ENCODE results near the gene GSTCD. TPM values are rescaled to one million over a fixed set of nuclear protein-coding genes. Genes with fewer than 3 reads are reported as not detected.
"Not testable (repeated sequence)": the region's sequence is repeated elsewhere in the genome, so short reads cannot be mapped to it uniquely, and the experiment has no call there.

The GSTCD gene
- total RNA-seq, 2 donors from 2014 or later = 3.9 to 5.9 TPM

- H3K27me3 ChIP-seq = no peaks in the 10 kb centered on the region
- no peaks in the 10 kb centered on the region for H3K36me3 ChIP-seq (replicated peaks in 1 of 2; ENCODE audit: insufficient read depth in 1 of 2, low read depth in 2 of 2)
- H3K9me3 ChIP-seq = no peaks in the 10 kb centered on the region
- H3K27ac ChIP-seq = peak overlapping the region in 2 of 4 donors; percentile 15 to 53
- TF ChIP-seq POLR2A (IDR thresholded peaks at IDR 0.05) (no peak), CTCF (IDR thresholded peaks at IDR 0.05) (no peak)
- 34 to 44% methylated on average over 5 of the region's 5 CpGs for WGBS, 2 donors
- intact Hi-C loops (cut with DNase I) = loop anchor here (10.0 kb wide), 1 partner anchor 199 kb away; no protein-coding TSS in a partner anchor
- no peak for DNase-seq
- no peak overlapping the region for H3K4me3 ChIP-seq
- no peak for ATAC-seq
- peaks cover 13% of the 10 kb centered on the region for H3K4me1 ChIP-seq
These were observed 5.5 kb downstream of the GSTCD start for GRCh38 chr4:105714071-105714521.

DNA sequence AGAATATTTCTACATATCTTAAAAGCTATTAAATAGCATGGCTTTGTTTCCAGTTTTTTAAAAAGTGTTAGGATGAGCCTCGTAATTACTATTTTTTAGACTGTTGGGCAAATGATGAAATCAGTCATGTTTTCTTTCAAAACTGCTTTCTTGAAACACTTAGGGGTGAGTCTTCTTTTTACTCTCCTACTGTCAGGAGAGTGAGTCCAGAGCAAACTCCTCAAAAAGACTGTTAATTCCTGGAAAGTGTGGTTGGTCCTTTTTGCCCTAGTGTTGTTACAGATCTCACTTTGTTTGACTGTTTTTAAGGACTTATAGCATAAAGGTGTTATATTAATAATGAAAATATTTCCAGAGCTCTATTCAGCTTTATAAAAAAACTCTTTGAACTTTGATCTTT is 6.3 kb downstream of the GSTCD start:
- ATAC-seq (no peak), DNase-seq (no peak)
- Histone ChIP-seq H3K4me1 (peaks cover 6% of the 10 kb centered on the region), H3K36me3 (replicated peaks in 1 of 2; ENCODE audit: insufficient read depth in 1 of 2, low read depth in 2 of 2) (no peaks in the 10 kb centered on the region), H3K4me3 (no peak overlapping the region), H3K27ac (no peak overlapping the region), H3K9me3 (no peaks in the 10 kb centered on the region), H3K27me3 (no peaks in the 10 kb centered on the region)
- WGBS, 2 donors = 77 to 78% methylated on average over 1 of the region's 1 CpG
- no peak for TF ChIP-seq CTCF (IDR thresholded peaks at IDR 0.05)
- no peak for TF ChIP-seq POLR2A (IDR thresholded peaks at IDR 0.05)
- intact Hi-C loops (cut with DNase I) = loop anchor here (10.0 kb wide), 1 partner anchor 200 kb away; no protein-coding TSS in a partner anchor

GRCh38 chr4:105715692-105716278 is 7.2 kb downstream of the GSTCD start:
- WGBS, 2 donors = 40 to 42% methylated on average over 4 of the region's 4 CpGs
- TF ChIP-seq POLR2A (IDR thresholded peaks at IDR 0.05) (no peak), CTCF (IDR thresholded peaks at IDR 0.05) (peak; percentile 34 to 71 (median 62))
- H3K4me1 ChIP-seq = peaks cover 6% of the 10 kb centered on the region
- H3K4me3 ChIP-seq = no peak overlapping the region
- no peaks in the 10 kb centered on the region for H3K9me3 ChIP-seq
- no peak overlapping the region for H3K27ac ChIP-seq
- DNase-seq (no peak), ATAC-seq (peak; percentile 69)
- no peaks in the 10 kb centered on the region for H3K27me3 ChIP-seq
- H3K36me3 ChIP-seq (replicated peaks in 1 of 2; ENCODE audit: insufficient read depth in 1 of 2, low read depth in 2 of 2) = no peaks in the 10 kb centered on the region
- intact Hi-C loops (cut with DNase I) = loop anchor here (10.0 kb wide), 1 partner anchor 201 kb away; no protein-coding TSS in a partner anchor

GRCh38 chr4:105719204-105719603 is 10.6 kb downstream of the GSTCD start:
- no peaks in the 10 kb centered on the region for H3K9me3 ChIP-seq
- DNase-seq (no peak), ATAC-seq (no peak)
- WGBS, 2 donors = 80 to 86% methylated on average over 2 of the region's 2 CpGs
- no peaks in the 10 kb centered on the region for H3K27me3 ChIP-seq
- H3K27ac ChIP-seq = no peak overlapping the region
- intact Hi-C loops (cut with DNase I) = loop anchor here (10.0 kb wide), 1 partner anchor 204 kb away; no protein-coding TSS in a partner anchor
- no peaks in the 10 kb centered on the region for H3K4me1 ChIP-seq
- TF ChIP-seq POLR2A (IDR thresholded peaks at IDR 0.05) (no peak), CTCF (IDR thresholded peaks at IDR 0.05) (no peak)
- H3K4me3 ChIP-seq = no peak overlapping the region
- no peaks in the 10 kb centered on the region for H3K36me3 ChIP-seq (replicated peaks in 1 of 2; ENCODE audit: insufficient read depth in 1 of 2, low read depth in 2 of 2)

GRCh38 chr4:105725623-105726022 is 17.0 kb downstream of the GSTCD start:
- H3K4me1 ChIP-seq = no peaks in the 10 kb centered on the region
- H3K4me3 ChIP-seq = no peak overlapping the region
- no peaks in the 10 kb centered on the region for H3K27me3 ChIP-seq
- TF ChIP-seq CTCF (IDR thresholded peaks at IDR 0.05) = no peak
- no peak for TF ChIP-seq POLR2A (IDR thresholded peaks at IDR 0.05)
- ATAC-seq = no peak
- 90 to 95% methylated on average over 2 of the region's 2 CpGs for WGBS, 2 donors
- H3K9me3 ChIP-seq = no peaks in the 10 kb centered on the region
- intact Hi-C loops (cut with DNase I) = no loop called here
- no peaks in the 10 kb centered on the region for H3K36me3 ChIP-seq (replicated peaks in 1 of 2; ENCODE audit: insufficient read depth in 1 of 2, low read depth in 2 of 2)
- DNase-seq = no peak
- no peak overlapping the region for H3K27ac ChIP-seq

- H3K9me3 ChIP-seq; ATAC-seq; intact Hi-C loops (cut with DNase I); H3K36me3 ChIP-seq (replicated peaks in 1 of 2; ENCODE audit: insufficient read depth in 1 of 2, low read depth in 2 of 2); H3K4me1 ChIP-seq; H3K4me3 ChIP-seq; H3K27me3 ChIP-seq; DNase-seq; H3K27ac ChIP-seq: not testable (repeated sequence)
- 93 to 100% methylated on average over 4 of the region's 4 CpGs for WGBS, 2 donors
These were observed 21.3 kb downstream of the GSTCD start for GRCh38 chr4:105729895-105730294.

- H3K4me1 ChIP-seq; H3K4me3 ChIP-seq; ATAC-seq; DNase-seq; H3K36me3 ChIP-seq (replicated peaks in 1 of 2; ENCODE audit: insufficient read depth in 1 of 2, low read depth in 2 of 2); H3K27me3 ChIP-seq; H3K9me3 ChIP-seq; intact Hi-C loops (cut with DNase I); H3K27ac ChIP-seq: not testable (repeated sequence)
- WGBS, 2 donors = 93 to 95% methylated on average over 4 to 10 of the region's 10 CpGs
These were observed 26.6 kb downstream of the GSTCD start for GRCh38 chr4:105735217-105735616.

All from body of pancreas (tissue), 4 donors.